LNCaP clone FGC (cell line): ENCODE measurements around the gene CCDC81.

Source experiments
- DNase-seq: peaks from one replicate; pipeline ENCODE4 v3.0.0-alpha.2; 2011; ENCODE audit warnings: low read depth
- H3K4me3 ChIP-seq: 2 replicates; pipeline ENCODE4 v1.5.1; 2011; ENCODE audit warnings: mild to moderate bottlenecking, low read depth, low read length, control low read depth
- TF ChIP-seq, protein P1 (sequence below): IDR thresholded peaks from 2 replicates; pipeline ENCODE4 v1.5.1; 2012; ENCODE audit warnings: mild to moderate bottlenecking; ENCODE audit not compliant: control insufficient read depth, insufficient read depth; ENCODE audit errors: extremely low read depth

The CCDC81 gene

GRCh38 chr11:86446163-86446923 lies 71.7 kb downstream of the CCDC81 start:
- TF ChIP-seq, protein P1, sequence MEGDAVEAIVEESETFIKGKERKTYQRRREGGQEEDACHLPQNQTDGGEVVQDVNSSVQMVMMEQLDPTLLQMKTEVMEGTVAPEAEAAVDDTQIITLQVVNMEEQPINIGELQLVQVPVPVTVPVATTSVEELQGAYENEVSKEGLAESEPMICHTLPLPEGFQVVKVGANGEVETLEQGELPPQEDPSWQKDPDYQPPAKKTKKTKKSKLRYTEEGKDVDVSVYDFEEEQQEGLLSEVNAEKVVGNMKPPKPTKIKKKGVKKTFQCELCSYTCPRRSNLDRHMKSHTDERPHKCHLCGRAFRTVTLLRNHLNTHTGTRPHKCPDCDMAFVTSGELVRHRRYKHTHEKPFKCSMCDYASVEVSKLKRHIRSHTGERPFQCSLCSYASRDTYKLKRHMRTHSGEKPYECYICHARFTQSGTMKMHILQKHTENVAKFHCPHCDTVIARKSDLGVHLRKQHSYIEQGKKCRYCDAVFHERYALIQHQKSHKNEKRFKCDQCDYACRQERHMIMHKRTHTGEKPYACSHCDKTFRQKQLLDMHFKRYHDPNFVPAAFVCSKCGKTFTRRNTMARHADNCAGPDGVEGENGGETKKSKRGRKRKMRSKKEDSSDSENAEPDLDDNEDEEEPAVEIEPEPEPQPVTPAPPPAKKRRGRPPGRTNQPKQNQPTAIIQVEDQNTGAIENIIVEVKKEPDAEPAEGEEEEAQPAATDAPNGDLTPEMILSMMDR, result no peak
- no peak overlapping the region for H3K4me3 ChIP-seq
- no peak for DNase-seq

- TF ChIP-seq, protein P1, result no peak
- H3K4me3 ChIP-seq, result no peak overlapping the region
- DNase-seq, result no peak
Observed at GRCh38 chr11:86446924-86447285, 72.2 kb downstream of the CCDC81 start.

GRCh38 chr11:86447763-86448480 lies 73.2 kb downstream of the CCDC81 start:
- DNase-seq, result no peak
- TF ChIP-seq, protein P1, result no peak
- no peak overlapping the region for H3K4me3 ChIP-seq

GRCh38 chr11:86449993-86450629 lies 75.4 kb downstream of the CCDC81 start:
- TF ChIP-seq, protein P1, result no peak
- no peak overlapping the region for H3K4me3 ChIP-seq
- no peak for DNase-seq

GRCh38 chr11:86453290-86454030 lies 78.8 kb downstream of the CCDC81 start:
- no peak for DNase-seq
- TF ChIP-seq, protein P1, result no peak
- H3K4me3 ChIP-seq, result no peak overlapping the region

DNA sequence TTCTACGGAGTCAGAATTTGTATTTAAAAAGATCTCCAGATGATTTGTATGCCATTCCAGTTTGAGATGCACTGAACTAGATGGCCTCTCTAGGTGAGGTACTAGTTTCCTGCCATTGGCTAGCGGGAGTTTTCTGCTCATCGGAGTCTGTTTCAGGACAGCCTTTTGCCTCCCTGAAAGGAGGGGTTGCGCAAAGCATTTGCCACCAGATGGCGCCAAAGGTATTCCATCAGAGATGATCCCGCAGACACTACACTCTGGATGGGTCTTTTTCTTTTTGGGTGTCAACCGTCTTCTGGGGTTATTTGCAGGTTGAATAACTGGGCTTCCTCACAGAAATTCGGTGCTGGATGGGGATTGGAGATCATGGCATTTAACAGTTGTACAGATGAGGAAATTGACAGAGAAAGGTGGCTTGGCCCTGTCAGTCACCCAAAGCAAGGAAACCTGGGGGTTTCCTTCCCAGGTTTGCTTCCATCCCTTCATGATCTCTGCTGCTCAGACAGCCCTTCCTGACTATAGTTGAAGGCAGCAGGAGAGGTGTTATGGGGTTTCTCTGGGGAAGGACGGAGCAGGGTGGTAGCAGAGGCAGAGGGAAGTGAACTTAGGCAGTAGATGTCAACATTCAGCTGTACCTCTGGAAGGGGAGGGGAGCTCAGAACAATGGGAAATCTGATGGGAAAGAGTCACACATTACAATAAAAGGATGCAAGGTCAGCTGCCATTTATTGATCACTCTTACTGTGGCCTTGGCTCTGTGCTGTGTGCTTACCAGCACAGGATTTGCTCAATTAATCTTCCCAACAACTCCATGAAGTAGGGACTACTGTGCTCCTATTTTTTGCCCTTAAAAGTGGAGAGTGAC lies 81.6 kb downstream of the CCDC81 start:
- TF ChIP-seq, protein P1, result peak; percentile 90

More for the DNA sequence above, 81.6 kb downstream of the CCDC81 start:
- peak; percentile 30 for DNase-seq
- no peak overlapping the region for H3K4me3 ChIP-seq
